Measurements from ENCODE around the gene LY6G6D. TPM values are rescaled to one million over a fixed set of nuclear protein-coding genes. Genes with fewer than 3 reads are reported as not detected.
A peak's percentile ranks its signal among the peaks of the same experiment; 100 is the strongest.

Gene LY6G6D
- total and polyA plus RNA-seq, 2 of the 13 experiments (the other 11 are each of a cell fraction or from before 2014, with no cell fraction given) = not detected

DNA sequence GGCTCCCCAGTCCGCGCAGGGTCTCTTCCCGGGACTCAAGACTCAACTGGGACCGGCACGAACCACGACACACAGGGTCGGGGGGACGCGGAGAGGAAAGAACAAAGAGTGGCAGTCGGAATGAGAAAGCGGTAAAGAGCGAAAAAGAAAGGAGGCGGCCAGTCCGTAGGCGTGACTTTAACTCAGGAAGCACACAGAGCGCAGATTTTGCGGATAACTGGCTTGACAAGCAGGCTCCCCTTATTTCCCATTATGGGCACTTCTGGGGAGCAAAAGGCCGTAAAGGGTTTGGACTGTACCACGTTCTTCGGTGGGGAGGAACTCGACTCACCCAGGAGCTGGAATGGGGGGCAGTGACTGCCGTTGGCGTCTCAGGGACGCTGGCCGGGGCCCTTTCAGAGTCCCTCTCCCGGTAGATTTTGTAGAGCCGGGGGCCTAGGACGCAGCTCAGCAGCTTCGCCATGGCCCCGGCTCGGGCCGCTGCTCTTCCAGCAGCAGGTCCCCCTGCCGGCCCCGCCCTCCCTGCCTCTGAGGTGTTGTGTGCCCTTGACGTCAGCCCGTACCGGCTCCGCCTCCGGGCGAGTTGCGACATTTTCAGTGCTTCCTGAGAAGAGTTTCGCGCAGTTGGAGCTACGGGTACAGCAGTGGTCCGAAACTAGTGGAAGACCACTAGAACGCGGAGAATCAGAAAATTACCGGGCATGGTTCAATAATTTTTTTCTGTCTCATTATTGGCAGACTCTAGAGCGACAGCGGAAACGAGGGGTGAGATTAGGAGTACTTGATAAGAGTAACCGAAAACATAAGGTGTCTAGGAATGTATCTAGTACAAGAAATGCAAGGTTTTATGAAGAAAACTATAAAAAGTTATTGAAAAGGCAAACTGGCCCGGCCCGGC is 12.1 kb upstream of the LY6G6D start, which contains the start of gene ABHD16A (continued):
- peak; percentile 67; the same call in 1 of the 2 replicates for TF ChIP-seq NR2C2 (CRISPR knock-in tag; IDR thresholded peaks at IDR 0.05; ENCODE audit: borderline replicate concordance)

DNA sequence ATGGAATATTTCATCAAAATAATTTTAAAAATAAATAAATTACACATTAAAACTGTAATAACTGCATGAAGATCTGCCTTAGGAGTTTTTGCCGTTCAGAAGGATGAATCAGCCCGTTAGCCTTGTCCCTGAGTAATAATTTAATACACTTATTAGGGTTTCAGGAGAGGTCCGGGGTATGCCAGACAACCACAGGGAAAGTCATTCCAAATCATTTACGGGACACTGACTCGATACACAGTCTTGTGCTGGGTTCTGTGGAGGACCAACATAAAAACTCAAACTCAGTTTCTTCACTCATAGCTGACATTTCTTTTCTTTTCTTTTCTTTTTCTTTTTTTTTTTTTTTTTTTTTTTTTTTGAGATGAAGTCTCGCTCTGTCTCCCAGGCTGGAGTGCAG is 9.2 kb upstream of the LY6G6D start:
- DNase-seq (ENCODE audit: low spot score) = no peak
- intact Hi-C loops (cut with micrococcal nuclease; ENCODE audit: unreplicated experiment) (no loop called here), in situ Hi-C loops (cut with HindIII; ENCODE audit: extremely low pct_ligation_motif_present, low pct_unique_long_range_greater_than_20kb) (no loop called here)
- Histone ChIP-seq H3K4me3 (replicated peaks in 1 of 3; ENCODE audit: insufficient read depth in 1 of 3, low read depth in 2 of 3, low read length in 3 of 3) (no peak overlapping the region), H3K79me2 (ENCODE audit: insufficient read depth, low read length) (peaks cover 21% of the 10 kb centered on the region), H4K20me1 (ENCODE audit: insufficient read depth, low read length) (no peaks in the 10 kb centered on the region), H2AFZ (ENCODE audit: low read length) (no peak overlapping the region), H3K4me1 (ENCODE audit: insufficient read depth, low read length) (peaks cover 31% of the 10 kb centered on the region), H3K9ac (ENCODE audit: insufficient read depth, low read depth, low read length) (no peak overlapping the region), H3K4me2 (ENCODE audit: low read depth, low read length) (no peak overlapping the region), H3K9me3 (ENCODE audit: low read length) (no peaks in the 10 kb centered on the region), H3K36me3 (replicated peaks in 1 of 2; ENCODE audit: control insufficient read depth in 1 of 2, insufficient read depth in 2 of 2, low read length in 2 of 2) (no peaks in the 10 kb centered on the region; a peak in 1 of 5 replicates), H3K27ac (ENCODE audit: extremely low read length, insufficient read depth, low read length) (no peak overlapping the region), H3K27me3 (ENCODE audit: control insufficient read depth in 1 of 2, insufficient read depth in 2 of 2, low read length in 2 of 2) (peaks cover 3 to 18% of the 10 kb centered on the region in 2 experiments; a peak in 3 of 5 replicates)
- 51% methylated on average over 6 of the region's 6 CpGs for WGBS (ENCODE audit: low lambda C conversion rate)
- ATAC-seq = no peak
- CTCF ChIA-PET (ENCODE audit: low intra/inter-chr PET ratio, low total read pairs) = no interaction called here
- POLR2A ChIA-PET = interaction anchor here (0.7 to 1.1 kb wide), 2 partner anchors 31 to 957 kb away, joined by 3 to 5 read pairs; partner anchors contain the start of gene CLIC1
- FAIRE-seq = no peak
- BruUV-seq (replicated peaks) = no TSS peak
- TF ChIP-seq NR2F1 (CRISPR knock-in tag; IDR thresholded peaks at IDR 0.05) = no peak
- no peak for TF ChIP-seq FOXA1 (IDR thresholded peaks at IDR 0.05)
- TF ChIP-seq FOXA1 (CRISPR knock-in tag; IDR thresholded peaks at IDR 0.05) = no peak
- no peak for TF ChIP-seq SETDB1 (CRISPR knock-in tag; IDR thresholded peaks at IDR 0.05; ENCODE audit: borderline replicate concordance)
- TF ChIP-seq SKI (IDR thresholded peaks at IDR 0.05; ENCODE audit: partially characterized antibody) = no peak
- TF ChIP-seq, protein P1, sequence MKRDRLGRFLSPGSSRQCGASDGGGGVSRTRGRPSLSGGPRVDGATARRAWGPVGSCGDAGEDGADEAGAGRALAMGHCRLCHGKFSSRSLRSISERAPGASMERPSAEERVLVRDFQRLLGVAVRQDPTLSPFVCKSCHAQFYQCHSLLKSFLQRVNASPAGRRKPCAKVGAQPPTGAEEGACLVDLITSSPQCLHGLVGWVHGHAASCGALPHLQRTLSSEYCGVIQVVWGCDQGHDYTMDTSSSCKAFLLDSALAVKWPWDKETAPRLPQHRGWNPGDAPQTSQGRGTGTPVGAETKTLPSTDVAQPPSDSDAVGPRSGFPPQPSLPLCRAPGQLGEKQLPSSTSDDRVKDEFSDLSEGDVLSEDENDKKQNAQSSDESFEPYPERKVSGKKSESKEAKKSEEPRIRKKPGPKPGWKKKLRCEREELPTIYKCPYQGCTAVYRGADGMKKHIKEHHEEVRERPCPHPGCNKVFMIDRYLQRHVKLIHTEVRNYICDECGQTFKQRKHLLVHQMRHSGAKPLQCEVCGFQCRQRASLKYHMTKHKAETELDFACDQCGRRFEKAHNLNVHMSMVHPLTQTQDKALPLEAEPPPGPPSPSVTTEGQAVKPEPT (CRISPR knock-in tag; IDR thresholded peaks at IDR 0.05; ENCODE audit: low read depth) = no peak
- TF ChIP-seq JUND (CRISPR knock-in tag; IDR thresholded peaks at IDR 0.05) = no peak
- no peak for TF ChIP-seq ZNF484 (CRISPR knock-in tag; IDR thresholded peaks at IDR 0.05; ENCODE audit: borderline replicate concordance, low read depth)
- no peak for TF ChIP-seq HDAC6 (IDR thresholded peaks at IDR 0.05; ENCODE audit: low read depth, low read length)
- no peak for TF ChIP-seq SMC3 (IDR thresholded peaks at IDR 0.05; ENCODE audit: low read length)
- TF ChIP-seq, protein P2, sequence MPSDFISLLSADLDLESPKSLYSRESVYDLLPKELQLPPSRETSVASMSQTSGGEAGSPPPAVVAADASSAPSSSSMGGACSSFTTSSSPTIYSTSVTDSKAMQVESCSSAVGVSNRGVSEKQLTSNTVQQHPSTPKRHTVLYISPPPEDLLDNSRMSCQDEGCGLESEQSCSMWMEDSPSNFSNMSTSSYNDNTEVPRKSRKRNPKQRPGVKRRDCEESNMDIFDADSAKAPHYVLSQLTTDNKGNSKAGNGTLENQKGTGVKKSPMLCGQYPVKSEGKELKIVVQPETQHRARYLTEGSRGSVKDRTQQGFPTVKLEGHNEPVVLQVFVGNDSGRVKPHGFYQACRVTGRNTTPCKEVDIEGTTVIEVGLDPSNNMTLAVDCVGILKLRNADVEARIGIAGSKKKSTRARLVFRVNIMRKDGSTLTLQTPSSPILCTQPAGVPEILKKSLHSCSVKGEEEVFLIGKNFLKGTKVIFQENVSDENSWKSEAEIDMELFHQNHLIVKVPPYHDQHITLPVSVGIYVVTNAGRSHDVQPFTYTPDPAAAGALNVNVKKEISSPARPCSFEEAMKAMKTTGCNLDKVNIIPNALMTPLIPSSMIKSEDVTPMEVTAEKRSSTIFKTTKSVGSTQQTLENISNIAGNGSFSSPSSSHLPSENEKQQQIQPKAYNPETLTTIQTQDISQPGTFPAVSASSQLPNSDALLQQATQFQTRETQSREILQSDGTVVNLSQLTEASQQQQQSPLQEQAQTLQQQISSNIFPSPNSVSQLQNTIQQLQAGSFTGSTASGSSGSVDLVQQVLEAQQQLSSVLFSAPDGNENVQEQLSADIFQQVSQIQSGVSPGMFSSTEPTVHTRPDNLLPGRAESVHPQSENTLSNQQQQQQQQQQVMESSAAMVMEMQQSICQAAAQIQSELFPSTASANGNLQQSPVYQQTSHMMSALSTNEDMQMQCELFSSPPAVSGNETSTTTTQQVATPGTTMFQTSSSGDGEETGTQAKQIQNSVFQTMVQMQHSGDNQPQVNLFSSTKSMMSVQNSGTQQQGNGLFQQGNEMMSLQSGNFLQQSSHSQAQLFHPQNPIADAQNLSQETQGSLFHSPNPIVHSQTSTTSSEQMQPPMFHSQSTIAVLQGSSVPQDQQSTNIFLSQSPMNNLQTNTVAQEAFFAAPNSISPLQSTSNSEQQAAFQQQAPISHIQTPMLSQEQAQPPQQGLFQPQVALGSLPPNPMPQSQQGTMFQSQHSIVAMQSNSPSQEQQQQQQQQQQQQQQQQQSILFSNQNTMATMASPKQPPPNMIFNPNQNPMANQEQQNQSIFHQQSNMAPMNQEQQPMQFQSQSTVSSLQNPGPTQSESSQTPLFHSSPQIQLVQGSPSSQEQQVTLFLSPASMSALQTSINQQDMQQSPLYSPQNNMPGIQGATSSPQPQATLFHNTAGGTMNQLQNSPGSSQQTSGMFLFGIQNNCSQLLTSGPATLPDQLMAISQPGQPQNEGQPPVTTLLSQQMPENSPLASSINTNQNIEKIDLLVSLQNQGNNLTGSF (CRISPR knock-in tag; IDR thresholded peaks at IDR 0.05) = no peak
- TF ChIP-seq NFE2L1 (CRISPR knock-in tag; IDR thresholded peaks at IDR 0.05; ENCODE audit: borderline replicate concordance) = no peak
- TF ChIP-seq SRY (CRISPR knock-in tag; IDR thresholded peaks at IDR 0.05) = no peak
- TF ChIP-seq SIX1 (CRISPR knock-in tag; IDR thresholded peaks at IDR 0.05; ENCODE audit: borderline replicate concordance) = no peak
- no peak for TF ChIP-seq NFKB2 (CRISPR knock-in tag; IDR thresholded peaks at IDR 0.05; ENCODE audit: borderline replicate concordance)

Data from HepG2 (cell line).